ENCODE results near the gene NAALADL2. TPM values are rescaled to one million over a fixed set of nuclear protein-coding genes. Genes with fewer than 3 reads are reported as not detected.
A peak's percentile ranks its signal among the peaks of the same experiment; 100 is the strongest.

The NAALADL2 gene
- total RNA-seq, 1 experiment from 2014 or later: 12.8 TPM

DNA sequence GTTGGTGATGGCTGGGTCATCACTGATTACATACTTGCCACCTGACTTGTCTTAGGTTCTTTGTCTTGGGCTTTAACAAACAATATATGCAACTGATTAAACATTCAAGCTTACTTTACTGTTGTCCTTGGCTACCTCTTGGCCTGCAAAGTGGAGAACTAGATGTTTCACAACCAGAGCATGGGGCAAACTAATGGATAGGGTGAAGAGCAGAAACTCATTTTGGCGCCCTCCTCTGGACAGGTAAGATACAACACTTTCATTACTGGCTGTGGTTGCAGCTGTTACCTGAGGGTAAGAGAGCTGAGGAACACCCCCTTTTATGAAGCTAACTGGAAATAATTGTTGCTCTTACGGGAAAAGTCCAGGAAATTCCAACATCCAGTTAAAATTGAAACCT is 262.1 kb downstream of the NAALADL2 start:
- ChIA-PET CTCF (interaction anchor here (0.6 kb wide), 1 partner anchor 259 kb away, joined by 3 read pairs; no protein-coding TSS in a partner anchor), POLR2A (ENCODE audit: unreplicated experiment) (no interaction called here)
- no peaks in the 10 kb centered on the region for H3K79me2 ChIP-seq (ENCODE audit: low read depth)
- H3K4me3 ChIP-seq: no peak overlapping the region
- peak in 1 of 2 experiments; percentile 16 for DNase-seq
- no peaks in the 10 kb centered on the region for H3K27me3 ChIP-seq (ENCODE audit: insufficient read depth, low read depth)
- H3K9me3 ChIP-seq (ENCODE audit: insufficient read depth, low read depth): no peaks in the 10 kb centered on the region
- H3K4me2 ChIP-seq: no peak overlapping the region
- no peak overlapping the region for H3K27ac ChIP-seq
- no TSS peak for BruUV-seq (replicated peaks)
- H3F3A ChIP-seq (ENCODE audit: insufficient read depth, low read depth): no peaks in the 10 kb centered on the region
- H2AFZ ChIP-seq: no peak overlapping the region
- H3K4me1 ChIP-seq (replicated peaks; ENCODE audit: insufficient read depth): no peaks in the 10 kb centered on the region
- peak; percentile 76 for TF ChIP-seq CTCF (conservative IDR thresholded peaks at IDR 0.05)
- no peak for TF ChIP-seq EZH2 (IDR thresholded peaks at IDR 0.05; ENCODE audit: low read depth)
- H3K36me3 ChIP-seq (ENCODE audit: low read depth): no peaks in the 10 kb centered on the region
- H4K20me1 ChIP-seq (ENCODE audit: insufficient read depth): no peaks in the 10 kb centered on the region
- intact Hi-C loops (cut with micrococcal nuclease; ENCODE audit: unreplicated experiment): no loop called here
- no peaks in the 10 kb centered on the region for H3K9me2 ChIP-seq (ENCODE audit: insufficient read depth)

DNA sequence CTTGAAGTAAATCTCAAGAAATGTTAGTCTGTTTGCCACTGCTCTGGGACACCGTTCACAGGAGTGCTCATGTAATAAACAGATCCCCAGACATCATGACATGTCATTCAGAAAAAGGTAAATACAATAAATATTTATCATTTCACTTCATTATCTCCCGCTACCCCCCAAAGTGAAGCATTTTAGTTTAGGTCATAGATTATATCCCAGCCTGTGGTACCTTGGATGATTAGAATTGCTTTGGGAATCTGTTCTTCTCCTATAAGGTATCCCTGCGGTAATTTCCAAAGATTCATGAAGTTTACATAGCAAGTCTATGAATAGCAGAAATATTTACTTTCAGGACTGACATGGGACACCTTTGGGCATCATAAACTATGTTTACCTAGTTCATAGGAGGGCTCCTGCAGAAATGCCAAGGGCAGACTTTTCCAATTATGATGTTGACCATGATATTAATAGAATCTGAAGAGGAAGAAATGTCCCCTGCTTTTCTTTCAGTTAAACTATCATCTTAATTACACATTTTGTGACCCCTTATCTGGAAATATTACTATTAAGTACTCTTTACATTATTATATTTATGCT is 268.0 kb downstream of the NAALADL2 start:
- POLR2A ChIA-PET (ENCODE audit: unreplicated experiment): no interaction called here

GRCh38 chr3:175129126-175129525 is 270.0 kb downstream of the NAALADL2 start:
- CTCF ChIA-PET: no interaction called here
- Histone ChIP-seq H3K9me2 (ENCODE audit: insufficient read depth) (no peaks in the 10 kb centered on the region), H3K36me3 (ENCODE audit: low read depth) (no peaks in the 10 kb centered on the region), H3K27me3 (ENCODE audit: insufficient read depth, low read depth) (no peaks in the 10 kb centered on the region), H3K4me1 (replicated peaks; ENCODE audit: insufficient read depth) (no peaks in the 10 kb centered on the region), H3K4me3 (no peak overlapping the region), H3K79me2 (ENCODE audit: low read depth) (no peaks in the 10 kb centered on the region), H3K27ac (no peak overlapping the region), H2AFZ (no peak overlapping the region), H3K4me2 (no peak overlapping the region), H4K20me1 (ENCODE audit: insufficient read depth) (no peaks in the 10 kb centered on the region), H3K9me3 (ENCODE audit: insufficient read depth, low read depth) (no peaks in the 10 kb centered on the region), H3F3A (ENCODE audit: insufficient read depth, low read depth) (no peaks in the 10 kb centered on the region)
- DNase-seq: no peak
- BruUV-seq (replicated peaks): no TSS peak
- intact Hi-C loops (cut with micrococcal nuclease; ENCODE audit: unreplicated experiment): no loop called here
- no peak for TF ChIP-seq CTCF (conservative IDR thresholded peaks at IDR 0.05)
- TF ChIP-seq EZH2 (IDR thresholded peaks at IDR 0.05; ENCODE audit: low read depth): no peak
- POLR2A ChIA-PET (ENCODE audit: unreplicated experiment): no interaction called here

More for the DNA sequence above, 268.0 kb downstream of the NAALADL2 start:
- Histone ChIP-seq H2AFZ (no peak overlapping the region), H3K4me1 (replicated peaks; ENCODE audit: insufficient read depth) (no peaks in the 10 kb centered on the region), H4K20me1 (ENCODE audit: insufficient read depth) (no peaks in the 10 kb centered on the region), H3F3A (ENCODE audit: insufficient read depth, low read depth) (no peaks in the 10 kb centered on the region), H3K4me3 (no peak overlapping the region), H3K9me2 (ENCODE audit: insufficient read depth) (no peaks in the 10 kb centered on the region), H3K79me2 (ENCODE audit: low read depth) (no peaks in the 10 kb centered on the region), H3K36me3 (ENCODE audit: low read depth) (no peaks in the 10 kb centered on the region), H3K27ac (no peak overlapping the region), H3K27me3 (ENCODE audit: insufficient read depth, low read depth) (no peaks in the 10 kb centered on the region), H3K4me2 (no peak overlapping the region), H3K9me3 (ENCODE audit: insufficient read depth, low read depth) (no peaks in the 10 kb centered on the region)
- intact Hi-C loops (cut with micrococcal nuclease; ENCODE audit: unreplicated experiment): no loop called here
- DNase-seq: no peak
- CTCF ChIA-PET: no interaction called here
- TF ChIP-seq CTCF (conservative IDR thresholded peaks at IDR 0.05): no peak
- no peak for TF ChIP-seq EZH2 (IDR thresholded peaks at IDR 0.05; ENCODE audit: low read depth)
- no TSS peak for BruUV-seq (replicated peaks)
